Hepatocyte (in vitro differentiated cells): ENCODE measurements around the gene PDCD4. TPM values are rescaled to one million over a fixed set of nuclear protein-coding genes. Genes with fewer than 3 reads are reported as not detected.

ENCODE experiments used
- DNase-seq: peaks from one replicate; pipeline ENCODE4 v3.0.0-alpha.2; 2016; ENCODE audit warnings: low spot score
- H2AFZ ChIP-seq: fragments of 200-600 bp; sonication (generic); 2 replicates; pipeline ENCODE4 v1.6.0; 2016; ENCODE audit warnings: antibody characterized with exemption, mild to moderate bottlenecking
- H3K27ac ChIP-seq: fragments of 200-600 bp; sonication (generic); 2 replicates; pipeline ENCODE4 v1.5.1; 2016; ENCODE audit warnings: mild to moderate bottlenecking
- H3K27me3 ChIP-seq: fragments of 200-600 bp; sonication (generic); 2 replicates; pipeline ENCODE4 v1.6.1; 2016
- H3K36me3 ChIP-seq: fragments of 200-600 bp; sonication (generic); replicated peaks from 2 replicates; pipeline ENCODE4 v1.5.1; 2016; ENCODE audit warnings: low read depth; ENCODE audit not compliant: insufficient read depth
- H3K4me1 ChIP-seq: fragments of 200-600 bp; sonication (generic); 2 replicates; pipeline ENCODE4 v1.5.1; 2016; ENCODE audit warnings: mild to moderate bottlenecking, moderate library complexity; ENCODE audit not compliant: insufficient read depth
- H3K4me2 ChIP-seq: fragments of 200-600 bp; sonication (generic); 2 replicates; pipeline ENCODE4 v1.6.0; 2016
- H3K4me3 ChIP-seq: fragments of 200-600 bp; sonication (generic); 2 replicates; pipeline ENCODE4 v1.5.1; 2016; ENCODE audit warnings: mild to moderate bottlenecking
- H3K79me2 ChIP-seq: fragments of 200-600 bp; sonication (generic); 2 replicates; pipeline ENCODE4 v1.6.0; 2017; ENCODE audit warnings: mild to moderate bottlenecking
- H3K9me2 ChIP-seq: fragments of 200-600 bp; sonication (generic); replicated peaks from 2 replicates; pipeline ENCODE4 v1.6.0; 2017; ENCODE audit warnings: mild to moderate bottlenecking; ENCODE audit not compliant: insufficient read depth
- H3K9me3 ChIP-seq: fragments of 200-600 bp; sonication (generic); 2 replicates; pipeline ENCODE4 v1.5.1; 2016; ENCODE audit warnings: low read depth, mild to moderate bottlenecking
- H4K20me1 ChIP-seq: fragments of 200-600 bp; sonication (generic); 2 replicates; pipeline ENCODE4 v1.6.0; 2016; ENCODE audit warnings: mild to moderate bottlenecking; ENCODE audit not compliant: insufficient read depth, poor library complexity, severe bottlenecking
- EZH2 ChIP-seq: fragments of 200-600 bp; sonication (generic); IDR thresholded peaks from 2 replicates; pipeline ENCODE4 v1.6.1; 2016; ENCODE audit warnings: antibody characterized with exemption, mild to moderate bottlenecking, borderline replicate concordance
- EZH2phosphoT487 ChIP-seq: fragments of 200-600 bp; sonication (generic); IDR thresholded peaks from one replicate; pipeline ENCODE4 v1.6.1; 2018; ENCODE audit warnings: antibody characterized with exemption, mild to moderate bottlenecking, low read depth, moderate library complexity; ENCODE audit not compliant: unreplicated experiment, severe bottlenecking
- WGBS: methylation state at CpG from one replicate; pipeline ENCODE4 v1.1.6; 2016; ENCODE audit warnings: low lambda C conversion rate; ENCODE audit errors: missing lambda C conversion rate; 5-methylcytosine and 5-hydroxymethylcytosine counted together
- polyA plus RNA-seq: library from polyadenylated mRNA; unstranded; fragments of >200 nt; fragmentation: Nextera tagmentation; extraction: Ambion mirVana; gene quantifications from 2 replicates; pipeline ENCODE4 v1.2.1, GENCODE V29; 2016
- total RNA-seq: library from RNA; depleted of rRNA; stranded (reverse); fragments of >200 nt; gene quantifications from 2 replicates; pipeline ENCODE4 v1.2.3, GENCODE V29; 2014
- TF ChIP-seq, protein P1 (sequence below): fragments of 200-600 bp; sonication (generic); IDR thresholded peaks from 2 replicates; pipeline ENCODE4 v1.5.1; 2016; ENCODE audit warnings: antibody characterized with exemption, mild to moderate bottlenecking; ENCODE audit not compliant: poor library complexity

The PDCD4 gene
- total and polyA plus RNA-seq, 2 experiments from 2014 or later, result 315 to 791 TPM

DNA sequence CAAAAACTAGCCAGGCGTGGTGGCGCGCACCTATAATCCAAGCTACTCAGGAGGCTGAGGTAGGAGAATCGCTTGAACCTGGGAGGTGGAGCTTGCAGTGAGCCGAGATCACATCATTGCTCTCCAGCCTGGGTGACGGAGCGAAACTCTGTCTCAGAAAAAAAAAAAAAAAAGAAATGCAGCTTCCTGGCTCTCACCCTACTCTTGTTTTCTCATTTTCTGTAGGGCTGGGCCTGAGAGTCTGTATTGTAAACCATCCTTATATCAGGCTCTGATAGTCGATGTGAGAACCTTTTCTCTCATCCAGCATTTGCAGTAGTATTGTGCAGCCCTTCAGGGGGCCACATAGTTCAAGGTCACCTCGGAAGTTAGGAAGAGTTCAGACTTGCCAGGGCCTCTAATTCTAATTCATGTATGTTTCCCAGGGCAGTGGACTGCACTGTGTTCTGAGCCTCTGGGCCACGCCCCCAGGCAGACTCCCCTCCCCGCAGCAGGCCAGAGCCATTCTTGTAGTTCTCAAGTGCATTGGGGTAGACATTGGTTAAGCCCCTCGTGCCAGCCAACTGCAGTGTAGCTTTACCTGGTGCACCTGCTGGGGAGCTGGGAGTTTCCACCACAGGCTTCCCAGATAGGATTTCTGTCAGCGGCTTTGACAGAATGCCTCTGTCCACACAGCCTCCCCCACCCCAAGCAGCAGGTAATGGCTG lies 38.3 kb upstream of the PDCD4 start:
- no peak for DNase-seq
- H3K36me3 ChIP-seq, result no peaks in the 10 kb centered on the region
- no peak overlapping the region for H3K4me3 ChIP-seq
- no peaks in the 10 kb centered on the region for H3K27me3 ChIP-seq
- H4K20me1 ChIP-seq, result no peaks in the 10 kb centered on the region
- no peaks in the 10 kb centered on the region for H3K9me2 ChIP-seq
- TF ChIP-seq, protein P1, sequence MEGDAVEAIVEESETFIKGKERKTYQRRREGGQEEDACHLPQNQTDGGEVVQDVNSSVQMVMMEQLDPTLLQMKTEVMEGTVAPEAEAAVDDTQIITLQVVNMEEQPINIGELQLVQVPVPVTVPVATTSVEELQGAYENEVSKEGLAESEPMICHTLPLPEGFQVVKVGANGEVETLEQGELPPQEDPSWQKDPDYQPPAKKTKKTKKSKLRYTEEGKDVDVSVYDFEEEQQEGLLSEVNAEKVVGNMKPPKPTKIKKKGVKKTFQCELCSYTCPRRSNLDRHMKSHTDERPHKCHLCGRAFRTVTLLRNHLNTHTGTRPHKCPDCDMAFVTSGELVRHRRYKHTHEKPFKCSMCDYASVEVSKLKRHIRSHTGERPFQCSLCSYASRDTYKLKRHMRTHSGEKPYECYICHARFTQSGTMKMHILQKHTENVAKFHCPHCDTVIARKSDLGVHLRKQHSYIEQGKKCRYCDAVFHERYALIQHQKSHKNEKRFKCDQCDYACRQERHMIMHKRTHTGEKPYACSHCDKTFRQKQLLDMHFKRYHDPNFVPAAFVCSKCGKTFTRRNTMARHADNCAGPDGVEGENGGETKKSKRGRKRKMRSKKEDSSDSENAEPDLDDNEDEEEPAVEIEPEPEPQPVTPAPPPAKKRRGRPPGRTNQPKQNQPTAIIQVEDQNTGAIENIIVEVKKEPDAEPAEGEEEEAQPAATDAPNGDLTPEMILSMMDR, result no peak
- TF ChIP-seq EZH2phosphoT487, result no peak
- TF ChIP-seq EZH2, result no peak
- H2AFZ ChIP-seq, result peak overlapping the region; percentile 25
- 82% methylated on average over 13 of the region's 13 CpGs for WGBS
- peaks cover 44% of the 10 kb centered on the region for H3K4me1 ChIP-seq
- H3K4me2 ChIP-seq, result no peak overlapping the region
- no peaks in the 10 kb centered on the region for H3K9me3 ChIP-seq
- H3K79me2 ChIP-seq, result no peaks in the 10 kb centered on the region
- peak overlapping the region; percentile 88 for H3K27ac ChIP-seq

DNA sequence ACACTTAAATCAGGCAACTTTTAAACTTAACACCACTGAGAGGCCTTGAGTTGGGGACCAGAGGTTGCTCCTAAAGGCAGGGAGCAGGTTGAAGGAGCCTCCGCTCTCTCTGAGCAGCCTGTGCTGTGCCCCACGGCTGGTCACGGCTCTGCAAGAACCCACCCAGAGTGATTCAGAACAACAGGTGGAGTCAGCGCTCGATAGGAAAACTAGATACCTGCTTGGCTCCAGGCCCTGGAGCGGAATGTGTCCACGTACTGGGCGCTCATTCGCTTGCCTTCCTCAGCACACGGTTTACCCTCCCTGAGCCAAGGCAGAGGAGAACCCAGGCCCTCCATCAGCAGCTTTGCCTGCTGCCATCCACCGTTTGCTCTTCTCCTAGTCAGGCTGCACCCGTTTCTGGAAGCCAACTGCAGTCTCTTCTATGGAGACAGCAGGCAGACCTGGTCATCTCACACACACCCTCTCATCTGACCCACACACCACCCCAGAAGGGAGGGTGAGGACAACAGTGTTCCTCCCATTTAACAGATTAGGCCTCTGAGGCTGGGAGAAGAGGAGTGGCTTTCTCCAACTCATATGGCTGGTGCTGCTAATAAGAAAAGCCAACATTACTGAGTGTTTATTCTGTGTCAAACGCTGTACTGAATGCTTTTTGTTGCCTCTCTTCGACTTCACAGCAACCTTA lies 37.6 kb upstream of the PDCD4 start:
- no peak overlapping the region for H2AFZ ChIP-seq
- no peak for TF ChIP-seq EZH2
- TF ChIP-seq, protein P1, result no peak
- TF ChIP-seq EZH2phosphoT487, result no peak
- 82% methylated on average over 14 of the region's 14 CpGs for WGBS
- no peaks in the 10 kb centered on the region for H3K79me2 ChIP-seq
- no peaks in the 10 kb centered on the region for H3K27me3 ChIP-seq
- no peak overlapping the region for H3K4me2 ChIP-seq
- DNase-seq, result no peak
- H3K4me1 ChIP-seq, result peaks cover 51% of the 10 kb centered on the region
- H3K36me3 ChIP-seq, result no peaks in the 10 kb centered on the region
- no peaks in the 10 kb centered on the region for H3K9me2 ChIP-seq
- peak overlapping the region; percentile 88 for H3K27ac ChIP-seq
- H4K20me1 ChIP-seq, result no peaks in the 10 kb centered on the region
- H3K9me3 ChIP-seq, result no peaks in the 10 kb centered on the region
- no peak overlapping the region for H3K4me3 ChIP-seq

DNA sequence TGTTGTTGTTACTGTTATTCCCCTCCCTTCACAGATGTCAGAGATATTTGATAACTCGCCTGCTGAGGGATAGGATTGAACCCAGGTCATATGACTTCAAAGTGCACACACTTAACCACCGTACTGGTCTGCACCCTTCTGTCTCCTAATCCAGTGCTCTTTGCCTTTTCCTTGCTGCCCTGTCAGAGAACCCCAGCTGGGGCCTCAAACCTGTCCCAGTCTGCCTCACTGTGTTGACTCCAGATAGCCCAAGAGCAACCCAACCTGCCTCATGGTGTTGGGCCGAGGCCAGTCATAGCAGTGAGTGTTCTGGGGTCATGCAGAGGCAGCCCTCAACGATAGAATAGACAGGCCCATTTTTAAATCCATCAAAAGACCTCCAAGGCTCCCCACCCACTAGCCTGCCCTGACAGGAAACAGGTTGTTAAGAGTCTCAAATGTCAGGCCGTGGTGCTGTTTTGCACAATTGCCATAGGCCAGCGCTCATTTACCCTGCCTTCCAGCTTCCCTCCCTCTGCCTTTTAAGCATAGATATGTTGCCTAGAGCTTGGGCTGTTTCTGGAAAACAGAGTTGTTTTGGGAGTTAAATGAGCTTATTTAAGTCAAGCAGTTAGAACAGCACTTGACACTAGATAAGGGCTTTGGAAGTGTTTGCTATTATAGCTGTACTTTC lies 37.0 kb upstream of the PDCD4 start:
- H3K27ac ChIP-seq, result peak overlapping the region; percentile 88
- no peak for TF ChIP-seq EZH2phosphoT487
- TF ChIP-seq, protein P1, result no peak
- no peak for TF ChIP-seq EZH2
- H3K9me3 ChIP-seq, result no peaks in the 10 kb centered on the region
- H3K4me2 ChIP-seq, result no peak overlapping the region
- H3K79me2 ChIP-seq, result no peaks in the 10 kb centered on the region
- DNase-seq, result peak; percentile 73
- no peak overlapping the region for H2AFZ ChIP-seq
- H4K20me1 ChIP-seq, result no peaks in the 10 kb centered on the region
- H3K4me3 ChIP-seq, result no peak overlapping the region
- peaks cover 55% of the 10 kb centered on the region for H3K4me1 ChIP-seq
- WGBS, result 42% methylated on average over 6 of the region's 6 CpGs
- H3K36me3 ChIP-seq, result no peaks in the 10 kb centered on the region
- H3K27me3 ChIP-seq, result no peaks in the 10 kb centered on the region
- H3K9me2 ChIP-seq, result no peaks in the 10 kb centered on the region
